Tibial nerve (tissue), 4 donors: Measurements from ENCODE around the gene SHISAL1.

Experiments
- CTCF ChIP-seq, 5 experiments: fragments of 200-600 bp in 3 of 5; fragments of 450-650 bp in 2 of 5; sonication (generic) in 3 of 5; IDR thresholded peaks; one replicate each; pipeline ENCODE4 v1.5.1; 2016 to 2019; ENCODE audit warnings: antibody characterized with exemption in 5 of 5, mild to moderate bottlenecking in 3 of 5, moderate library complexity in 2 of 5
- EP300 ChIP-seq, 2 donors: sonication (generic); formaldehyde crosslinking; IDR thresholded peaks; one replicate each; pipeline ENCODE4 v1.6.1; 2017; ENCODE audit warnings: antibody characterized with exemption in 2 of 2, mild to moderate bottlenecking in 1 of 2

GRCh38 chr22:44279069-44279360 is 33.7 kb downstream of the SHISAL1 start:
- TF ChIP-seq CTCF (IDR thresholded peaks at IDR 0.05) (no peak), EP300 (IDR thresholded peaks at IDR 0.05) (no peak)
